ENCODE results near the gene FAAP100. TPM values are rescaled to one million over a fixed set of nuclear protein-coding genes. Genes with fewer than 3 reads are reported as not detected.

The FAAP100 gene
- total RNA-seq, 1 donor from 2014 or later: 64.6 TPM

DNA sequence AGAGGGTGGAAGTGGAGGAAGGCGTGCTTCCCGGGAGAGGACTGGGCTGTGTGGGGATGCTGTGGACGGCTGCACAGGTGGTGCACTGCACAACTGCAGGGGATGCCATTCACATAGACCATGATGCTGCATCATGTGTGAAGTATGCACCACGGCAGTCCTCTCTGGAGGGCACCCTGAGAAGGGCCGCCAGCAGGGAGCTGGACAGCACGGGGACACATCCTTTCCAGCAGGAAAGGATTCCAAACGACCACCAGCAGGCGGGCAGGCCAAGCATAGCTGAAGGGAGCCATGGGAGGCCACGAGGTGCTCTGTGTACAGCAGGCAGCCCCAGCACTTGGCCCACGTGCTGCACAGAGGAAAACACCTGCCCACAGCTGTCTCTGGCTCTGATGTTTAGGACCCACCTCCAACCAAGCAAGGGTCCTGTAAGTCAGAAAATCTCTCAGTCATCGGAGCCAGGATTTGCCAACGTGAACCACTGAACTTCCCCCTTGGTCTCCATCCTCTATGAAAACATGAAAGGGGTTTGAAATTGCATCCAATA is 49.6 kb downstream of the FAAP100 start:
- no peaks in the 10 kb centered on the region for H3K27me3 Mint-ChIP-seq (ENCODE audit: unreplicated experiment)
- peaks cover 8% of the 10 kb centered on the region for H3K4me1 Mint-ChIP-seq (ENCODE audit: unreplicated experiment)
- no peak for DNase-seq (ENCODE audit: extremely low spot score, unreplicated experiment)
- no peak overlapping the region for H3K4me3 Mint-ChIP-seq (ENCODE audit: unreplicated experiment)
- H3K27ac Mint-ChIP-seq (ENCODE audit: unreplicated experiment): no peak overlapping the region
- no peaks in the 10 kb centered on the region for H3K9me3 Mint-ChIP-seq (ENCODE audit: unreplicated experiment)
- no peaks in the 10 kb centered on the region for H3K36me3 Mint-ChIP-seq (ENCODE audit: unreplicated experiment)
- TF ChIP-seq, protein P1, sequence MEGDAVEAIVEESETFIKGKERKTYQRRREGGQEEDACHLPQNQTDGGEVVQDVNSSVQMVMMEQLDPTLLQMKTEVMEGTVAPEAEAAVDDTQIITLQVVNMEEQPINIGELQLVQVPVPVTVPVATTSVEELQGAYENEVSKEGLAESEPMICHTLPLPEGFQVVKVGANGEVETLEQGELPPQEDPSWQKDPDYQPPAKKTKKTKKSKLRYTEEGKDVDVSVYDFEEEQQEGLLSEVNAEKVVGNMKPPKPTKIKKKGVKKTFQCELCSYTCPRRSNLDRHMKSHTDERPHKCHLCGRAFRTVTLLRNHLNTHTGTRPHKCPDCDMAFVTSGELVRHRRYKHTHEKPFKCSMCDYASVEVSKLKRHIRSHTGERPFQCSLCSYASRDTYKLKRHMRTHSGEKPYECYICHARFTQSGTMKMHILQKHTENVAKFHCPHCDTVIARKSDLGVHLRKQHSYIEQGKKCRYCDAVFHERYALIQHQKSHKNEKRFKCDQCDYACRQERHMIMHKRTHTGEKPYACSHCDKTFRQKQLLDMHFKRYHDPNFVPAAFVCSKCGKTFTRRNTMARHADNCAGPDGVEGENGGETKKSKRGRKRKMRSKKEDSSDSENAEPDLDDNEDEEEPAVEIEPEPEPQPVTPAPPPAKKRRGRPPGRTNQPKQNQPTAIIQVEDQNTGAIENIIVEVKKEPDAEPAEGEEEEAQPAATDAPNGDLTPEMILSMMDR (IDR thresholded peaks at IDR 0.05): no peak

DNA sequence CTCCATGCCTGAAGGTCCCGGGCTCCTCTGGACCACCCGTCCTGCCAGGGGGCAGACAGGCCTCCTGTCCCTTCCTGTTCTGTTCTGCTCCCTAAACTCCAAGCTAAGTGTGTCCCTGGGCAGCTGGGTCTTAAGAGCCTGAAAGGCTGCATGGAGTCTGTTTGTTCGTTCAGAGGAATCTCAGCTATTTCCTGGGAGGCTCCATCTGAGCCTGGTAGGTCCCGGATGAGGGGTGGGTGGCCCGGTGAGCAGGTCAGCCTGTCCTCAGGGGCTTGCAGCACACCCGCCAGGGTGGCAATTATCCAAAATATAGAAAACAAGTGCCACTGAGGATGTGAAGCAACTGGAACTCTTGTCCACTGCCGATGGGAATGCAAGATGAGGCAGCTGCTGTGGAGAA is 52.1 kb downstream of the FAAP100 start:
- TF ChIP-seq, protein P1 (IDR thresholded peaks at IDR 0.05): no peak
- Mint-ChIP-seq H3K4me1 (ENCODE audit: unreplicated experiment) (peaks cover 8% of the 10 kb centered on the region), H3K27ac (ENCODE audit: unreplicated experiment) (no peak overlapping the region), H3K36me3 (ENCODE audit: unreplicated experiment) (no peaks in the 10 kb centered on the region), H3K9me3 (ENCODE audit: unreplicated experiment) (no peaks in the 10 kb centered on the region), H3K27me3 (ENCODE audit: unreplicated experiment) (no peaks in the 10 kb centered on the region), H3K4me3 (ENCODE audit: unreplicated experiment) (no peak overlapping the region)
- no peak for DNase-seq (ENCODE audit: extremely low spot score, unreplicated experiment)

DNA sequence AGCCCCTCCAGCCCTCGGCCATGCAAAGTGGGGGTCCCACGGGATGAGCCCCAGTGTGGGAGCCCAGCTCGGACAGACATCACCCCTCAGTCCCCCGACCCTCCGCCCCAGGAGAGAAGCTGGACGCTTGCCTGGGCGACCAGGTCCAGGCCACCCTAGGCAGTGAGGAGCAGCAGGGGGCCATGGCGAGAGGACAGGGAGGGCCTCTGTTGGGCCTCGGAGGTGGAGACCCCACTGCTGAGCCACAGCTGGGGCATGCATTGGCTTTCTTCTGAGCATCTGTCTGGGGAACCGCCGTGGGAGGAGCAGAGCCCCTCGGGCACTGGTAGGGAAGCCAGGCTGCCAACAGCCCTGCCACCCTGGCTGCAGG is 52.6 kb downstream of the FAAP100 start:
- H3K4me1 Mint-ChIP-seq (ENCODE audit: unreplicated experiment): peaks cover 8% of the 10 kb centered on the region
- H3K27ac Mint-ChIP-seq (ENCODE audit: unreplicated experiment): no peak overlapping the region
- TF ChIP-seq, protein P1 (IDR thresholded peaks at IDR 0.05): no peak

DNA sequence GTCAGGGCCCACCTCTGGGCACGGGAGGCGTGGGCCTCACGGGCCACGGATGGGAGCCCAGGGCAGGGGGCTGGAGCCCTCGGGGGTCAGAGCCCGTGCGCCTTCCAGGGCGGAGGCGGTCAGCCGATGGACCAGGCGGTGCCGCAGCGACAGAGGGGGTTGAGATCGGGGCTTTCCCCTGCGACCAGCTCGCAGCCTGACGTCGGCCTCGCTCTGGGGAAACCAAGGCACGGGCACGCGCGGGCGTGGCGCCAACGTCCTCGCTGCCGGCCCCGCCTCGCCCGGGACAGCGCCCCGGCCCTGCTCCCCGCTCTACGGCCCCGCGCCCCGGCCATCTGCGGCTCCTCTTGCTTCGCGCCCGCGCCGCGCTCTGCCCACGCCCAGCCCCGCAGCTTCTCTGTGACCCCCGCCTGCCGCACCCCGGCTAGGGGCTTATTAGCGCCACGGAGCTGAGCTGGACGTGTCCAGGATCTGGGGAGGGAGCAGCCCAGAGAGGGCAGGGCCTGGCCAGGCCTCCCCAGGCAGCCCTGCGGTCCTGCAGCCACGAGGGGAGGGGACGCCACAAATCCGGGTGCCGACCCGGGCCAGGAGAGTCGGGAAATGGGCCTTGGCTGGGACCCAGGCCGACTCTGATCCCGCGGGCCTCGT is 53.1 kb downstream of the FAAP100 start:
- Mint-ChIP-seq H3K27me3 (ENCODE audit: unreplicated experiment) (no peaks in the 10 kb centered on the region), H3K4me3 (ENCODE audit: unreplicated experiment) (no peak overlapping the region), H3K36me3 (ENCODE audit: unreplicated experiment) (no peaks in the 10 kb centered on the region), H3K27ac (ENCODE audit: unreplicated experiment) (no peak overlapping the region), H3K9me3 (ENCODE audit: unreplicated experiment) (no peaks in the 10 kb centered on the region), H3K4me1 (ENCODE audit: unreplicated experiment) (peaks cover 8% of the 10 kb centered on the region)
- TF ChIP-seq, protein P1 (IDR thresholded peaks at IDR 0.05): no peak
- no peak for DNase-seq (ENCODE audit: extremely low spot score, unreplicated experiment)

More for the DNA sequence above, 52.6 kb downstream of the FAAP100 start:
- Mint-ChIP-seq H3K9me3 (ENCODE audit: unreplicated experiment) (no peaks in the 10 kb centered on the region), H3K27me3 (ENCODE audit: unreplicated experiment) (no peaks in the 10 kb centered on the region), H3K36me3 (ENCODE audit: unreplicated experiment) (no peaks in the 10 kb centered on the region), H3K4me3 (ENCODE audit: unreplicated experiment) (no peak overlapping the region)
- no peak for DNase-seq (ENCODE audit: extremely low spot score, unreplicated experiment)

DNA sequence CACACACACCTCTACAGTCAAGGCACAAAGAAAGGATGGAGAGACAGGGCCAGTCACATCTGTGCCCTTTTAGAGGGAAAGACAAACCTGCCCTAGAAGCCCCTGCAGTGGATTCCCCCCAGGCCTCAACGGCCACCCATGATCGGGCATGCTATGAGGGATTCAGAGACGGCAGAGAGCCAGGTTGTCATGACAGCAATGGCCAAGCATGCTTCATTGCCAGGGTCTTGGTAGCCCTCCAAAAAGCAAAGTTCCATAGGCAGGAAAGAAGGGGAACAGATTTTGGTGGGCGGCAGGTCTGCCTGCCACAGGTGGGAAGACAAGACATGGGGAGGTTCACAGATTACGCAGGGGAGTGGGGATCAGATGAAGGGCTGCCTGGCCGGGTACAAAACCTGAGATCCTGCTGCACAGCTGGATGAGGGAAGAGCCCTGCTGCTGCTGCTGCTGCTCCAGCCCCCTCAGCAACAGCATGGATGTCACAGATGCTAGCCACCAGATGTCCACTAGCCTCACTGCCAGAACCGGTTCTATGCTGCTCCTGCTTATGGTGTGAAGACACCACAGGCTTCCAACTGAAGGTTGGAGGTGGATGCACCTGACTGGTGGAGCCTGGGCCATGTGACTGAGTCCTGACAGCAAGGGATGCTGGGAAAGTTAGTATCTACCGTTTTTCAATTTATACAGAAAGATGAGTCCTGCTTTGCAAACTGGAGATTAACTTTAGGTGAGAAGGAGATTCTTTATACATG is 57.4 kb downstream of the FAAP100 start:
- H3K27me3 Mint-ChIP-seq (ENCODE audit: unreplicated experiment): no peaks in the 10 kb centered on the region
- DNase-seq (ENCODE audit: extremely low spot score, unreplicated experiment): no peak
- H3K36me3 Mint-ChIP-seq (ENCODE audit: unreplicated experiment): no peaks in the 10 kb centered on the region
- H3K27ac Mint-ChIP-seq (ENCODE audit: unreplicated experiment): no peak overlapping the region
- TF ChIP-seq, protein P1 (IDR thresholded peaks at IDR 0.05): no peak
- peaks cover 18% of the 10 kb centered on the region for H3K4me1 Mint-ChIP-seq (ENCODE audit: unreplicated experiment)
- H3K4me3 Mint-ChIP-seq (ENCODE audit: unreplicated experiment): no peak overlapping the region
- no peaks in the 10 kb centered on the region for H3K9me3 Mint-ChIP-seq (ENCODE audit: unreplicated experiment)

Measured in osteocyte (in vitro differentiated cells).